MCF 10A (cell line): Measurements from ENCODE around the gene APOBEC3B. TPM values are rescaled to one million over a fixed set of nuclear protein-coding genes. Genes with fewer than 3 reads are reported as not detected.
"Not testable (repeated sequence)": the region's sequence is repeated elsewhere in the genome, so short reads cannot be mapped to it uniquely, and the experiment has no call there.

Experiments used
- BruUV-seq: library from RNA; stranded (reverse); fragments of 400-500 nt; replicated peaks from 2 replicates; lab custom pipeline; 2021; lab: Mats Ljungman, UMichigan
- CTCF ChIA-PET: fragments of 300-600 bp; sonication (Branson Sonifier 250); formaldehyde crosslinking; extraction: SDS; loops from one replicate; lab custom pipeline; 2021; ENCODE audit warnings: antibody characterized with exemption, inconsistent platforms; lab: Yijun Ruan, JAX
- POLR2A ChIA-PET: fragments of 300-600, 350-650 bp; sonication (Branson Sonifier 250); formaldehyde crosslinking; extraction: SDS; loops from one replicate; lab custom pipeline; 2020; ENCODE audit warnings: antibody characterized with exemption, inconsistent platforms; lab: Yijun Ruan, JAX
- DNase-seq: peaks from one replicate; pipeline ENCODE4 v3.0.0-alpha.2; 2018; ENCODE audit not compliant: unreplicated experiment
- H3K27ac Mint-ChIP-seq: one replicate; pipeline ENCODE4 v1.8.0; 2022; ENCODE audit warnings: mild to moderate bottlenecking, low read depth, mixed read lengths; ENCODE audit not compliant: unreplicated experiment
- H3K27me3 Mint-ChIP-seq: one replicate; pipeline ENCODE4 v1.8.0; 2022; ENCODE audit warnings: mixed read lengths; ENCODE audit not compliant: insufficient read depth, unreplicated experiment
- H3K36me3 Mint-ChIP-seq: one replicate; pipeline ENCODE4 v1.8.0; 2022; ENCODE audit warnings: mild to moderate bottlenecking, moderate library complexity, mixed read lengths; ENCODE audit not compliant: insufficient read depth, unreplicated experiment
- H3K4me1 Mint-ChIP-seq: one replicate; pipeline ENCODE4 v1.8.0; 2022; ENCODE audit warnings: mixed read lengths; ENCODE audit not compliant: insufficient read depth, unreplicated experiment
- H3K4me3 Mint-ChIP-seq: one replicate; pipeline ENCODE4 v1.8.0; 2022; ENCODE audit warnings: mild to moderate bottlenecking, moderate library complexity, mixed read lengths; ENCODE audit not compliant: unreplicated experiment
- H3K9me3 Mint-ChIP-seq: one replicate; pipeline ENCODE4 v1.8.0; 2022; ENCODE audit warnings: mixed read lengths; ENCODE audit not compliant: unreplicated experiment
- intact Hi-C: fragments of 100-400 bp; cut with micrococcal nuclease; formaldehyde crosslinking; loops from 2 replicates; pipeline ENCODE4 v1.14.1; 2022
- total RNA-seq: library from RNA; stranded (reverse); gene quantifications from 2 replicates; pipeline ENCODE4 v1.2.3, GENCODE V29; 2022
- TF ChIP-seq, protein P1 (sequence below): fragments of 200-600 bp; IDR thresholded peaks from one replicate; pipeline ENCODE4 v1.8.0; 2022; ENCODE audit warnings: antibody characterized with exemption, mild to moderate bottlenecking; ENCODE audit not compliant: unreplicated experiment

Gene APOBEC3B
- total RNA-seq, 1 experiment from 2014 or later, result 1.1 TPM

DNA sequence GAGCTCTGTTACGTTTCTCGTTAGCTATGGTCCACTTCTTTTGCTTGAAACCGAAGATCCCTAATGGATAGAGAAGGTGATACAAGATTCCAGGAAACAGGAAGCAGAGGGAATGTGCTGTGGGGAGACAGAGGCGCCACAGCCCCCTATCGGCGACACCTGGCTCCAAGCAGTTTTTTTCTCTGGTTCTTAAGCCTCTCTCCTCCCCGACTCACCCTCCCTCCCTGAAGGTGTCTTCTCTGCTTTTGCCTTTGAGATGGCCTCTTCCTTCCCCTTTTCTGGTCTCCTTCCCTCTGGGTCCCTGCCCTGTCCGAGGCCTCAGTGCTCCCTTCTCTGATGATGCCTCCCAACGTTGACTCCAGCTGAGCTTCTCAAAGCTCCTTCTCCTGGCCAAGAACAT is 38.9 kb upstream of the APOBEC3B start:
- CTCF ChIA-PET, result interaction anchor here (0.6 to 1.4 kb wide), 3 partner anchors 30 to 173 kb away, joined by 3 to 5 read pairs (median 3); no protein-coding TSS in a partner anchor

DNA sequence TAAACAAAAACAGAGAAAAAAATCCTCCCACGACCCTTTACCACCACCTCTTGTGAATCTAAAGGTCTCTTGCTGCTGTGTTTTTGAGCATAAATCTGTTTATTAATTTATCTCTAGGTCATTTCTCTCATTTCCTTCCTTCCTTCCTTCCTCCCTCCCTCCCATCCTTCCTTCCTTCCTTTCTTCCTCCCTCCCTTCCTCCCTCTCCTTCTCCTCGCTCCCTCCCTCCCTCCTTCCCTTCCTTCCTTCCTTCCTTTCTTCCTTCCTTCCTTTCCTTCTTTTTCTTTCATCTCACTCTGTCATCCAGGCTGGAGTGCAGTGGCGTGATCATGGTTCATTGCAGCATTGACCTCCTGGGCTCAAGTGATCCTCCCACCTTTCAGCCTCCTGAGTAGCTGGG is 38.3 kb upstream of the APOBEC3B start:
- intact Hi-C loops, result no loop called here
- H3K9me3 Mint-ChIP-seq, result no peaks in the 10 kb centered on the region
- no peak for DNase-seq
- BruUV-seq, result no TSS peak
- peaks cover 88% of the 10 kb centered on the region for H3K27me3 Mint-ChIP-seq
- peaks cover 7% of the 10 kb centered on the region for H3K4me1 Mint-ChIP-seq
- TF ChIP-seq, protein P1, sequence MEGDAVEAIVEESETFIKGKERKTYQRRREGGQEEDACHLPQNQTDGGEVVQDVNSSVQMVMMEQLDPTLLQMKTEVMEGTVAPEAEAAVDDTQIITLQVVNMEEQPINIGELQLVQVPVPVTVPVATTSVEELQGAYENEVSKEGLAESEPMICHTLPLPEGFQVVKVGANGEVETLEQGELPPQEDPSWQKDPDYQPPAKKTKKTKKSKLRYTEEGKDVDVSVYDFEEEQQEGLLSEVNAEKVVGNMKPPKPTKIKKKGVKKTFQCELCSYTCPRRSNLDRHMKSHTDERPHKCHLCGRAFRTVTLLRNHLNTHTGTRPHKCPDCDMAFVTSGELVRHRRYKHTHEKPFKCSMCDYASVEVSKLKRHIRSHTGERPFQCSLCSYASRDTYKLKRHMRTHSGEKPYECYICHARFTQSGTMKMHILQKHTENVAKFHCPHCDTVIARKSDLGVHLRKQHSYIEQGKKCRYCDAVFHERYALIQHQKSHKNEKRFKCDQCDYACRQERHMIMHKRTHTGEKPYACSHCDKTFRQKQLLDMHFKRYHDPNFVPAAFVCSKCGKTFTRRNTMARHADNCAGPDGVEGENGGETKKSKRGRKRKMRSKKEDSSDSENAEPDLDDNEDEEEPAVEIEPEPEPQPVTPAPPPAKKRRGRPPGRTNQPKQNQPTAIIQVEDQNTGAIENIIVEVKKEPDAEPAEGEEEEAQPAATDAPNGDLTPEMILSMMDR, result no peak
- ChIA-PET CTCF (interaction anchor here (0.7 kb wide), 1 partner anchor 9 kb away, joined by 3 read pairs; no protein-coding TSS in a partner anchor), POLR2A (no interaction called here)
- no peak overlapping the region for H3K4me3 Mint-ChIP-seq
- H3K27ac Mint-ChIP-seq, result no peak overlapping the region
- no peaks in the 10 kb centered on the region for H3K36me3 Mint-ChIP-seq

More for the DNA sequence above, 38.9 kb upstream of the APOBEC3B start:
- Mint-ChIP-seq H3K4me1 (peaks cover 7% of the 10 kb centered on the region), H3K9me3 (no peaks in the 10 kb centered on the region), H3K27me3 (peaks cover 89% of the 10 kb centered on the region), H3K27ac (no peak overlapping the region), H3K36me3 (no peaks in the 10 kb centered on the region), H3K4me3 (no peak overlapping the region)
- intact Hi-C loops, result no loop called here
- BruUV-seq, result no TSS peak
- POLR2A ChIA-PET, result no interaction called here
- DNase-seq, result no peak
- TF ChIP-seq, protein P1, result no peak

DNA sequence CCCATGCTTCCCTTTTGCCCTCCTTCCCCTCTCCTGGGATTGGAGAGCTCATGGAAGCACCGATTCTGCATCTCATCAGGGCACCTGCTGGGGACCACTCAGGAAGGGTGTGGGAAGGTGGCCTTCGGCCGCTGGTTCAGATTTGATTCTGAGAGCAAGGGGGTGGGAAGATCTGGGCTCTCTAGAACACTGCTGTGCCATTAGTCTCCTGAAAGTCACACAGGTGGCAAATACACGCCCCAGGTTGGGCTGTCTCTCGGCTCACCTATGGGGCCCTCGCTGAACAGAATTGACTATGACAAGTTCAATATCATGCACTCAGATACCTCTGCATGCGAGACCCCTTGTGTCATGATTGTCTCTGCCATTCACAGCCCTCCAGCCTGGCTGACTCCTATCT is 37.5 kb upstream of the APOBEC3B start:
- intact Hi-C loops, result no loop called here
- H3K4me3 Mint-ChIP-seq, result no peak overlapping the region
- no peaks in the 10 kb centered on the region for H3K9me3 Mint-ChIP-seq
- POLR2A ChIA-PET, result no interaction called here
- CTCF ChIA-PET, result interaction anchor here (0.7 kb wide), 2 partner anchors 8 to 73 kb away, joined by 3 to 4 read pairs; no protein-coding TSS in a partner anchor
- H3K36me3 Mint-ChIP-seq, result no peaks in the 10 kb centered on the region
- peaks cover 7% of the 10 kb centered on the region for H3K4me1 Mint-ChIP-seq
- BruUV-seq, result no TSS peak
- H3K27ac Mint-ChIP-seq, result no peak overlapping the region
- peaks cover 84% of the 10 kb centered on the region for H3K27me3 Mint-ChIP-seq
- TF ChIP-seq, protein P1, result no peak
- no peak for DNase-seq

DNA sequence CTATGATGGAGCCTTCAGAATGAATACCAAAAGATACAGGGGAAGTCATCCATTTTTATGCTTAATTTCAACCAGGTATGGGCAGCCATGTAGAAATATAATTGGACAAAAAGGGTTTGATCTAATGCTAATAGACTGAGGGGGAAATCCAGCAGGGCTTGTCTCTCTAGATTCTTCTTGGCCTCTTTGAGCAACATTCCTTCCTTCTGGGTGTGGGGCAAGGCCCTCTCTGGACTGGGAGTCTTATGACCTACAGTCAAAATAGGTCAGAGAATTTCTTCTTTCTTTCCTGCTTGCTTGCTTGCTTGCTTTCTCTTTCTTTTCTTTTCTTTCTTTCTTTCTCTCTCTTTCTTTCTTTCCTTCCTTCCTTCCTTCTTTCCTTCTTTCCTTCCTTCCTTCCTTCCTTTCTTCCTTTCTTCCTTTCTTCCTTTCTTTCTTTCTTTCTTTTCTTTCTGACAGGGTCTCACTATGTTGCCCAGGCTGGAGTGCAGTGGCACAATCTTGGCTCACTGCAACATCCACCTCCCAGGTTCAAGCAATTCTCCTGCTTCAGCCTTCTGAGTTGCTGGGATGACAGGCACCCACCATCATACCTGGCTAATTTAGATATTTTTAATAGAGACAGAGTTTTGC is 36.3 kb upstream of the APOBEC3B start:
- H3K4me3 Mint-ChIP-seq, H3K9me3 Mint-ChIP-seq, H3K4me1 Mint-ChIP-seq, H3K27ac Mint-ChIP-seq, DNase-seq, POLR2A ChIA-PET, H3K36me3 Mint-ChIP-seq, intact Hi-C loops, CTCF ChIA-PET, BruUV-seq: not testable (repeated sequence)
- H3K27me3 Mint-ChIP-seq, result peaks cover 94% of the 10 kb centered on the region
